Epithelial cell of esophagus (primary cell): ENCODE data around the gene KCNE4.

Experiments used
- DNase-seq: peaks from one replicate; pipeline ENCODE4 v3.0.0; 2010; ENCODE audit warnings: low read depth
- H3K4me3 ChIP-seq: 2 replicates; pipeline ENCODE4 v1.5.1; 2011; ENCODE audit warnings: mild to moderate bottlenecking, low read length, control low read depth
- CTCF ChIP-seq: IDR thresholded peaks from 2 replicates; pipeline ENCODE4 v1.5.1; 2011; ENCODE audit warnings: low read depth, mild to moderate bottlenecking, low read length, control low read depth, inconsistent platforms; ENCODE audit not compliant: insufficient read depth; ENCODE audit errors: missing control alignments

The KCNE4 gene

DNA sequence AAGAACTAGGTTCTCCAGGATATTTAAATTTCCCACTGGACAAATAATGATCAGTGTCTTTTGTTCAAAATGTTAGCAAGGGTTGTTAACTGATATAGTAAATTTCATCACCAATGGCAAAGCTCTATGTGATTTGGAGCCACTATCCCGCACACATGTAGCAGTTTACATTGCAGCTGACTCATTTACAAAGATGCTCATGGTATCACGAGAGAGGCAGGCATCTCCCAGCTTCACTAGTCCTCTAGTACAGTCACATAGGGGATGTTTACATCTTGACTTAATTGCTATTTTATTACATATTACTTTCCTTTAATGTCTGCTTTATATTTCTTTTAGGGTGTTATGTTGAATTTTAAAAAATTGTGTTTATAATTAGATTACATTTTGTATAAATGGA, 30.7 kb downstream of the KCNE4 start:
- TF ChIP-seq CTCF = no peak

DNA sequence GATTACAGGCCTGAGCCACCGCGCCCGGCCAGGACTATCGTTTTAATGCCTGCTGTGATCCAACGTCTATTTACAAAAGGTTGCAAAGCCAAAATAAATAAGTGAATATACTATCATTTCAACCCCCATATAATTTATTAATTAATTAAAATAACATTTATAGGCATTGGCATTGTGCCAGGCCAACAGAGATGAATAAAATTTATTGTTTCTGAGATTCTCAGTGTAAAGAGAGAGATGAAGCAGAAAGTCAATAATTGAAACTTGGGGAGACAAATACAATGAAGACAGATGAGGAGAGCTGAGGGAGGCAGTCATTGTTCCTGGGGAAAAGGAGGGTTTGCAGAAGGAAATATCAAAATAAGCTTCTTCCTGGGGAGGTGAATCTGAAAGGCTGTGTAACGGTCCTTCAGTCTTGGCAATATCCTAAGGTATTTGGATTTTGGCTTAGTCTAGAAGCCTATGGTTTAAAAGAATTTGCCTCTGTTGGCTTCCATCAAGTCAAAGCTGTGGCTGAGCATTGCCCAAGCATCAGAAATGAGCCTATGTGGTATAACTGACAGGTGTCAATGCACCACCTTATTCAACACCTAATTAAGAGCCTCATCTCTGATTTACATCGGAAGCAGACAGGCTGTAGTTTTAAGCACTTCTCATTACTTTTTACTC, 31.5 kb downstream of the KCNE4 start:
- no peak for DNase-seq
- TF ChIP-seq CTCF = no peak
- no peak overlapping the region for H3K4me3 ChIP-seq

More for the DNA sequence above, 30.7 kb downstream of the KCNE4 start:
- DNase-seq = no peak
- H3K4me3 ChIP-seq = no peak overlapping the region

- DNase-seq = peak; percentile 15
- TF ChIP-seq CTCF = no peak
- no peak overlapping the region for H3K4me3 ChIP-seq
Measured at GRCh38 chr2:223084873-223085272, 32.9 kb downstream of the KCNE4 start.

DNA sequence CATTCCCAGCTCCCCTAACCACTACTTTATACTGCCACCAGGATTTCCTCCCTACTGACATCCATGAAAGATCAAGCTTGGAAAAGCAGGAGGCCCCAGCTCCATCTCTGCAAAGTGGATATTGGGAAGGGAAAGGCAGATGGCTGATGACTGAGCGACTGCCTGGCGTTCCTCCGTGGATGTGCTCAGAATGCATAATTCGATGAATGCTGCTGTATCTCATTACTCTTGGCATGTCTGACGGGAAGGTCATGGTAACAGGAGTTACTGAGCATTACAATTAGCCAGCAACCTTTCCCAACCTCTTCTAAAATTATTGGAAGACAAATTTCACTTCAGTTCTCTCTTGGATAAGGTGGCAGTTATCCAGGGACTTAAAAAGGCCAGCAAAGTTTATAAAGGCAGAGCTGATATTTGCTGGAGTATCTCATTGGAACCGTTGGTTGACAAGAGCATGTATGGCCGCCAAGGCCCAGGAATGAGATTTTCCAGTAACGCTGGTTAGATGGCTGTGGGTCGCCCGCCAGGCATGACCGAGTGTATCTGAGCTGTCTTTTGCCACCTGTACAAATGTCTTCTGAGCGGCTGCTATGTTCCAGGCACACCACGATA, 34.5 kb downstream of the KCNE4 start:
- no peak for DNase-seq
- no peak overlapping the region for H3K4me3 ChIP-seq
- TF ChIP-seq CTCF = no peak

DNA sequence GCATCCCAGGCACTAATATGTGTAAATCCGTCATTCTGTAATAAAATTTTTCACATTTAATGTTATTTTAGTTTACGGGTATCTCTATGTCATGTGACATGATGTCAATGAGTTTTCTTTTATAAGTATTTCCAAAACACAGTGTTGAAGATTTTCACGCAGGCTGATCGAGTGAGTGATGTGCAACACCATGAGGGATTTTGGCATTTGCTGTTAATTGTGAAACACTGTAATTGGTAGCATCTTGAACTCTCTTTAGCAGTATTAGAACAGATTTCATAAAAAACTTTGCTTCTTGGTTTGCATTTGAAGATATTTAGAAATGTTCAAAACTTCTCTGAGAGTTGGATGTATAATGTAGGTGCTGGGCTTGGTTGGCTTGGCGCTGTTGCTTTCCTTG, 35.5 kb downstream of the KCNE4 start:
- no peak for DNase-seq

GRCh38 chr2:223088866-223089265, 36.9 kb downstream of the KCNE4 start:
- no peak overlapping the region for H3K4me3 ChIP-seq
- no peak for TF ChIP-seq CTCF
- DNase-seq = no peak

More for the DNA sequence above, 35.5 kb downstream of the KCNE4 start:
- H3K4me3 ChIP-seq = no peak overlapping the region
- TF ChIP-seq CTCF = no peak

GRCh38 chr2:223090039-223090438, 38.0 kb downstream of the KCNE4 start:
- no peak for TF ChIP-seq CTCF
- DNase-seq = no peak
- no peak overlapping the region for H3K4me3 ChIP-seq
